Fibroblast of lung (primary cell): ENCODE data around the gene GPR25. TPM values are rescaled to one million over a fixed set of nuclear protein-coding genes. Genes with fewer than 3 reads are reported as not detected.

Experiments used
- DNase-seq, 2 donors: peaks; one replicate each; pipeline versions ENCODE4 v3.0.0 to v3.0.0-alpha.2; 2010; ENCODE audit warnings: low read depth in 2 of 2
- H2AFZ ChIP-seq: 2 replicates; pipeline ENCODE4 v1.5.1; 2012; ENCODE audit warnings: low read length, control low read depth, inconsistent platforms
- H3K27ac ChIP-seq: 2 replicates; pipeline ENCODE4 v1.5.1; 2011; ENCODE audit warnings: low read length, control low read depth; ENCODE audit not compliant: insufficient read depth
- H3K27me3 ChIP-seq: 2 replicates; pipeline ENCODE4 v1.5.1; 2011; ENCODE audit warnings: mild to moderate bottlenecking, low read length; ENCODE audit not compliant: control insufficient read depth, insufficient read depth
- H3K36me3 ChIP-seq: 2 replicates; pipeline ENCODE4 v1.5.1; 2011; ENCODE audit warnings: low read length; ENCODE audit not compliant: control insufficient read depth, insufficient read depth
- H3K4me1 ChIP-seq: 2 replicates; pipeline ENCODE4 v1.5.1; 2011; ENCODE audit warnings: low read length; ENCODE audit not compliant: control insufficient read depth, insufficient read depth; ENCODE audit errors: extremely low read depth
- H3K4me2 ChIP-seq: 2 replicates; pipeline ENCODE4 v1.5.1; 2011; ENCODE audit warnings: low read length, control low read depth; ENCODE audit not compliant: insufficient read depth; ENCODE audit errors: extremely low read depth
- H3K4me3 ChIP-seq, 4 experiments: fragments of 200-600 bp in 1 of 4; sonication (generic) in 1 of 4; replicated peaks in 1 of 4; 2 replicates each; pipeline ENCODE4 v1.5.1; 2011 to 2016; ENCODE audit warnings: low read length in 4 of 4, low read depth in 3 of 4, mild to moderate bottlenecking in 3 of 4, control low read depth in 2 of 4, inconsistent platforms in 1 of 4, mixed read lengths in 1 of 4; ENCODE audit not compliant: insufficient read depth in 1 of 4; ENCODE audit errors: control extremely low read depth in 1 of 4
- H3K79me2 ChIP-seq: 2 replicates; pipeline ENCODE4 v1.5.1; 2012; ENCODE audit warnings: mild to moderate bottlenecking, low read length, inconsistent platforms; ENCODE audit not compliant: control insufficient read depth, insufficient read depth
- H3K9ac ChIP-seq: 2 replicates; pipeline ENCODE4 v1.5.1; 2011; ENCODE audit warnings: mild to moderate bottlenecking, low read length, control low read depth; ENCODE audit not compliant: insufficient read depth
- H3K9me3 ChIP-seq: 2 replicates; pipeline ENCODE4 v1.5.1; 2012; ENCODE audit warnings: low read depth, low read length; ENCODE audit not compliant: control insufficient read depth, insufficient read depth
- H4K20me1 ChIP-seq: 2 replicates; pipeline ENCODE4 v1.5.1; 2011; ENCODE audit warnings: low read length; ENCODE audit not compliant: control insufficient read depth, insufficient read depth; ENCODE audit errors: extremely low read depth
- CTCF ChIP-seq, 2 donors: IDR thresholded peaks in 1 of 2; conservative IDR thresholded peaks in 1 of 2; 1 replicate in 1 of 2; 2 replicates in 1 of 2; pipeline ENCODE4 v1.5.1; 2011 to 2012; ENCODE audit warnings: low read length in 2 of 2, control low read depth in 1 of 2, inconsistent platforms in 1 of 2, low read depth in 1 of 2, mild to moderate bottlenecking in 1 of 2
- EZH2 ChIP-seq: IDR thresholded peaks from 2 replicates; pipeline ENCODE4 v1.5.1; 2012; ENCODE audit warnings: low read length, control low read depth, mild to moderate bottlenecking; ENCODE audit errors: missing control alignments
- polyA plus RNA-seq, 2 donors: library from polyadenylated mRNA; depleted of rRNA in 1 of 2; stranded (reverse) in 1 of 2; unstranded in 1 of 2; fragments of >200 nt; gene quantifications; 2 replicates each; pipeline ENCODE4 v1.2.1, GENCODE V29; 2011 to 2012; ENCODE audit warnings: missing spikeins in 1 of 2
- total RNA-seq: library from RNA; depleted of rRNA; stranded (reverse); fragments of >200 nt; gene quantifications from 2 replicates; pipeline ENCODE4 v1.2.1, GENCODE V29; 2014

GPR25 gene
- total and polyA plus RNA-seq, 2 donors (not counting 1 experiment from before 2014, with no cell fraction given), result not detected

GRCh38 chr1:200850554-200850953, 22.2 kb upstream of the GPR25 start:
- TF ChIP-seq EZH2 (no peak), CTCF (conservative IDR thresholded peaks at IDR 0.05 in 1 of 2, IDR thresholded peaks at IDR 0.05 in 1 of 2; ENCODE audit: low read depth in 1 of 2, low read length in 2 of 2) (no peak)
- H3K79me2 ChIP-seq, result no peaks in the 10 kb centered on the region
- H3K4me2 ChIP-seq, result no peak overlapping the region
- no peak overlapping the region for H3K27ac ChIP-seq
- H3K4me1 ChIP-seq, result no peaks in the 10 kb centered on the region
- H3K36me3 ChIP-seq, result peaks cover 11% of the 10 kb centered on the region
- H2AFZ ChIP-seq, result no peak overlapping the region
- H3K4me3 ChIP-seq, result no peak overlapping the region
- H3K9me3 ChIP-seq, result no peaks in the 10 kb centered on the region
- no peak for DNase-seq
- H4K20me1 ChIP-seq, result no peaks in the 10 kb centered on the region
- no peaks in the 10 kb centered on the region for H3K27me3 ChIP-seq
- no peak overlapping the region for H3K9ac ChIP-seq

- DNase-seq, result peak; percentile 50 to 91
These were observed 15.9 kb upstream of the GPR25 start for GRCh38 chr1:200856716-200857357.

GRCh38 chr1:200857804-200858203, 15.0 kb upstream of the GPR25 start:
- H3K4me2 ChIP-seq, result no peak overlapping the region
- no peaks in the 10 kb centered on the region for H4K20me1 ChIP-seq
- DNase-seq, result peak in 1 of 2 donors; percentile 54
- H3K36me3 ChIP-seq, result peaks cover 2% of the 10 kb centered on the region
- no peaks in the 10 kb centered on the region for H3K27me3 ChIP-seq
- H2AFZ ChIP-seq, result no peak overlapping the region
- H3K9me3 ChIP-seq, result no peaks in the 10 kb centered on the region
- no peak overlapping the region for H3K4me3 ChIP-seq
- no peak overlapping the region for H3K27ac ChIP-seq
- H3K4me1 ChIP-seq, result no peaks in the 10 kb centered on the region
- H3K79me2 ChIP-seq, result no peaks in the 10 kb centered on the region
- H3K9ac ChIP-seq, result no peak overlapping the region
- no peak for TF ChIP-seq CTCF (conservative IDR thresholded peaks at IDR 0.05 in 1 of 2, IDR thresholded peaks at IDR 0.05 in 1 of 2; ENCODE audit: low read depth in 1 of 2, low read length in 2 of 2)
- no peak for TF ChIP-seq EZH2

More at GRCh38 chr1:200856716-200857357, 15.9 kb upstream of the GPR25 start:
- Histone ChIP-seq H3K27ac (no peak overlapping the region), H3K9me3 (no peaks in the 10 kb centered on the region), H3K4me2 (no peak overlapping the region), H3K4me1 (no peaks in the 10 kb centered on the region), H3K79me2 (no peaks in the 10 kb centered on the region), H4K20me1 (no peaks in the 10 kb centered on the region), H3K4me3 (no peak overlapping the region), H3K27me3 (no peaks in the 10 kb centered on the region), H3K36me3 (peaks cover 2% of the 10 kb centered on the region), H2AFZ (no peak overlapping the region), H3K9ac (no peak overlapping the region)
- TF ChIP-seq EZH2 (no peak), CTCF (conservative IDR thresholded peaks at IDR 0.05 in 1 of 2, IDR thresholded peaks at IDR 0.05 in 1 of 2; ENCODE audit: low read depth in 1 of 2, low read length in 2 of 2) (no peak)
